ENCODE data around the gene KIF2B.

The KIF2B gene

GRCh38 chr17:53796642-53797041 is 26.1 kb upstream of the KIF2B start:
- Histone ChIP-seq H3K9me2 (replicated peaks; ENCODE audit: insufficient read depth, low read length) (no peaks in the 10 kb centered on the region), H3K4me3 (ENCODE audit: insufficient read depth, low read length, poor library complexity, severe bottlenecking) (no peak overlapping the region), H3K9me3 (ENCODE audit: insufficient read depth, low read length) (no peaks in the 10 kb centered on the region), H4K20me1 (ENCODE audit: low read depth, low read length) (no peaks in the 10 kb centered on the region), H3K27ac (ENCODE audit: low read depth, low read length) (no peak overlapping the region), H3K79me2 (ENCODE audit: insufficient read depth, low read length) (no peaks in the 10 kb centered on the region), H3K36me3 (ENCODE audit: low read length) (no peaks in the 10 kb centered on the region), H2AFZ (ENCODE audit: low read depth, low read length, severe bottlenecking) (no peak overlapping the region), H3K9ac (ENCODE audit: low read length) (no peak overlapping the region), H3F3A (ENCODE audit: insufficient read depth) (no peaks in the 10 kb centered on the region), H3K4me2 (ENCODE audit: low read depth, low read length, poor library complexity, severe bottlenecking) (no peak overlapping the region), H3K27me3 (ENCODE audit: low read length) (no peaks in the 10 kb centered on the region)
- TF ChIP-seq CTCF (IDR thresholded peaks at IDR 0.05; ENCODE audit: insufficient read depth, low read length, poor library complexity, severe bottlenecking) (no peak), EZH2phosphoT487 (conservative IDR thresholded peaks at IDR 0.05; ENCODE audit: low read length) (no peak)

GRCh38 chr17:53797501-53797900 is 25.2 kb upstream of the KIF2B start:
- H3K36me3 ChIP-seq (ENCODE audit: low read length): no peaks in the 10 kb centered on the region
- H3K9me2 ChIP-seq (replicated peaks; ENCODE audit: insufficient read depth, low read length): no peaks in the 10 kb centered on the region
- H4K20me1 ChIP-seq (ENCODE audit: low read depth, low read length): no peaks in the 10 kb centered on the region
- H3K27me3 ChIP-seq (ENCODE audit: low read length): no peaks in the 10 kb centered on the region
- H3K79me2 ChIP-seq (ENCODE audit: insufficient read depth, low read length): no peaks in the 10 kb centered on the region
- TF ChIP-seq CTCF (IDR thresholded peaks at IDR 0.05; ENCODE audit: insufficient read depth, low read length, poor library complexity, severe bottlenecking) (no peak), EZH2phosphoT487 (conservative IDR thresholded peaks at IDR 0.05; ENCODE audit: low read length) (no peak)
- no peak overlapping the region for H3K27ac ChIP-seq (ENCODE audit: low read depth, low read length)
- H3K9ac ChIP-seq (ENCODE audit: low read length): no peak overlapping the region
- no peak overlapping the region for H3K4me2 ChIP-seq (ENCODE audit: low read depth, low read length, poor library complexity, severe bottlenecking)
- no peak overlapping the region for H3K4me3 ChIP-seq (ENCODE audit: insufficient read depth, low read length, poor library complexity, severe bottlenecking)
- H3K9me3 ChIP-seq (ENCODE audit: insufficient read depth, low read length): no peaks in the 10 kb centered on the region
- H2AFZ ChIP-seq (ENCODE audit: low read depth, low read length, severe bottlenecking): no peak overlapping the region
- no peaks in the 10 kb centered on the region for H3F3A ChIP-seq (ENCODE audit: insufficient read depth)

- TF ChIP-seq CTCF (IDR thresholded peaks at IDR 0.05; ENCODE audit: insufficient read depth, low read length, poor library complexity, severe bottlenecking): no peak
- TF ChIP-seq EZH2phosphoT487 (conservative IDR thresholded peaks at IDR 0.05; ENCODE audit: low read length): no peak
- Histone ChIP-seq H3F3A (ENCODE audit: insufficient read depth) (no peaks in the 10 kb centered on the region), H3K9me2 (replicated peaks; ENCODE audit: insufficient read depth, low read length) (no peaks in the 10 kb centered on the region), H3K36me3 (ENCODE audit: low read length) (no peaks in the 10 kb centered on the region), H3K9ac (ENCODE audit: low read length) (no peak overlapping the region), H4K20me1 (ENCODE audit: low read depth, low read length) (no peaks in the 10 kb centered on the region), H3K27ac (ENCODE audit: low read depth, low read length) (no peak overlapping the region), H3K4me3 (ENCODE audit: insufficient read depth, low read length, poor library complexity, severe bottlenecking) (no peak overlapping the region), H3K79me2 (ENCODE audit: insufficient read depth, low read length) (no peaks in the 10 kb centered on the region), H2AFZ (ENCODE audit: low read depth, low read length, severe bottlenecking) (no peak overlapping the region), H3K4me2 (ENCODE audit: low read depth, low read length, poor library complexity, severe bottlenecking) (no peak overlapping the region), H3K9me3 (ENCODE audit: insufficient read depth, low read length) (no peaks in the 10 kb centered on the region), H3K27me3 (ENCODE audit: low read length) (no peaks in the 10 kb centered on the region)
Observed at GRCh38 chr17:53804437-53804836, 18.3 kb upstream of the KIF2B start.

Measured in SU-DHL-6 (cell line).